ENCODE measurements around the gene NEAT1. TPM values are rescaled to one million over a fixed set of nuclear protein-coding genes. Genes with fewer than 3 reads are reported as not detected.

Gene NEAT1
- total and polyA plus RNA-seq, 9 of the 15 experiments (the other 6 are each of a cell fraction or from before 2014, with no cell fraction given) = 20.1 to 389 (median 62.8) TPM

DNA sequence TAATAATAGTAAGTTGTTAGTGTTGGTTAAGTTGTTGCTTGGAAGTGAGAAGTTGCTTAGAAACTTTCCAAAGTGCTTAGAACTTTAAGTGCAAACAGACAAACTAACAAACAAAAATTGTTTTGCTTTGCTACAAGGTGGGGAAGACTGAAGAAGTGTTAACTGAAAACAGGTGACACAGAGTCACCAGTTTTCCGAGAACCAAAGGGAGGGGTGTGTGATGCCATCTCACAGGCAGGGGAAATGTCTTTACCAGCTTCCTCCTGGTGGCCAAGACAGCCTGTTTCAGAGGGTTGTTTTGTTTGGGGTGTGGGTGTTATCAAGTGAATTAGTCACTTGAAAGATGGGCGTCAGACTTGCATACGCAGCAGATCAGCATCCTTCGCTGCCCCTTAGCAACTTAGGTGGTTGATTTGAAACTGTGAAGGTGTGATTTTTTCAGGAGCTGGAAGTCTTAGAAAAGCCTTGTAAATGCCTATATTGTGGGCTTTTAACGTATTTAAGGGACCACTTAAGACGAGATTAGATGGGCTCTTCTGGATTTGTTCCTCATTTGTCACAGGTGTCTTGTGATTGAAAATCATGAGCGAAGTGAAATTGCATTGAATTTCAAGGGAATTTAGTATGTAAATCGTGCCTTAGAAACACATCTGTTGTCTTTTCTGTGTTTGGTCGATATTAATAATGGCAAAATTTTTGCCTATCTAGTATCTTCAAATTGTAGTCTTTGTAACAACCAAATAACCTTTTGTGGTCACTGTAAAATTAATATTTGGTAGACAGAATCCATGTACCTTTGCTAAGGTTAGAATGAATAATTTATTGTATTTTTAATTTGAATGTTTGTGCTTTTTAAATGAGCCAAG, 2.7 kb downstream of the NEAT1 start (continued):
- TF ChIP-seq, protein P1, sequence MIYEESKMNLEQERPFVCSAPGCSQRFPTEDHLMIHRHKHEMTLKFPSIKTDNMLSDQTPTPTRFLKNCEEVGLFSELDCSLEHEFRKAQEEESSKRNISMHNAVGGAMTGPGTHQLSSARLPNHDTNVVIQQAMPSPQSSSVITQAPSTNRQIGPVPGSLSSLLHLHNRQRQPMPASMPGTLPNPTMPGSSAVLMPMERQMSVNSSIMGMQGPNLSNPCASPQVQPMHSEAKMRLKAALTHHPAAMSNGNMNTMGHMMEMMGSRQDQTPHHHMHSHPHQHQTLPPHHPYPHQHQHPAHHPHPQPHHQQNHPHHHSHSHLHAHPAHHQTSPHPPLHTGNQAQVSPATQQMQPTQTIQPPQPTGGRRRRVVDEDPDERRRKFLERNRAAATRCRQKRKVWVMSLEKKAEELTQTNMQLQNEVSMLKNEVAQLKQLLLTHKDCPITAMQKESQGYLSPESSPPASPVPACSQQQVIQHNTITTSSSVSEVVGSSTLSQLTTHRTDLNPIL (CRISPR knock-in tag; IDR thresholded peaks at IDR 0.05) = no peak
- TF ChIP-seq ZBTB1 (CRISPR knock-in tag; IDR thresholded peaks at IDR 0.05; ENCODE audit: borderline replicate concordance, low read depth) (no peak), KLF10 (CRISPR knock-in tag; IDR thresholded peaks at IDR 0.05) (no peak; the same call in 1 of the 2 replicates), ATF1 (CRISPR knock-in tag; IDR thresholded peaks at IDR 0.05) (no peak), ATF1 (tag; IDR thresholded peaks at IDR 0.05) (peak; percentile 12; the same call in 1 of the 2 replicates), SP2 (IDR thresholded peaks at IDR 0.05; ENCODE audit: extremely low read depth, low read depth, low read length, poor library complexity, severe bottlenecking) (no peak), RBM15 (IDR thresholded peaks at IDR 0.05; ENCODE audit: insufficient read depth, low read length) (no peak), POLR2G (IDR thresholded peaks at IDR 0.05; ENCODE audit: low read depth, low read length) (peak; percentile 10), PRMT5 (CRISPR knock-in tag; IDR thresholded peaks at IDR 0.05) (no peak), DACH1 (IDR thresholded peaks at IDR 0.05; ENCODE audit: partially characterized antibody) (peak; percentile 5), ZNF217 (CRISPR knock-in tag; IDR thresholded peaks at IDR 0.05) (no peak)
- TF ChIP-seq, protein P2, sequence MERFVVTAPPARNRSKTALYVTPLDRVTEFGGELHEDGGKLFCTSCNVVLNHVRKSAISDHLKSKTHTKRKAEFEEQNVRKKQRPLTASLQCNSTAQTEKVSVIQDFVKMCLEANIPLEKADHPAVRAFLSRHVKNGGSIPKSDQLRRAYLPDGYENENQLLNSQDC (CRISPR knock-in tag; IDR thresholded peaks at IDR 0.05) = 0 out of 2 replicates have a peak, but pooled peaks have one; percentile 72
- TF ChIP-seq, protein P3, sequence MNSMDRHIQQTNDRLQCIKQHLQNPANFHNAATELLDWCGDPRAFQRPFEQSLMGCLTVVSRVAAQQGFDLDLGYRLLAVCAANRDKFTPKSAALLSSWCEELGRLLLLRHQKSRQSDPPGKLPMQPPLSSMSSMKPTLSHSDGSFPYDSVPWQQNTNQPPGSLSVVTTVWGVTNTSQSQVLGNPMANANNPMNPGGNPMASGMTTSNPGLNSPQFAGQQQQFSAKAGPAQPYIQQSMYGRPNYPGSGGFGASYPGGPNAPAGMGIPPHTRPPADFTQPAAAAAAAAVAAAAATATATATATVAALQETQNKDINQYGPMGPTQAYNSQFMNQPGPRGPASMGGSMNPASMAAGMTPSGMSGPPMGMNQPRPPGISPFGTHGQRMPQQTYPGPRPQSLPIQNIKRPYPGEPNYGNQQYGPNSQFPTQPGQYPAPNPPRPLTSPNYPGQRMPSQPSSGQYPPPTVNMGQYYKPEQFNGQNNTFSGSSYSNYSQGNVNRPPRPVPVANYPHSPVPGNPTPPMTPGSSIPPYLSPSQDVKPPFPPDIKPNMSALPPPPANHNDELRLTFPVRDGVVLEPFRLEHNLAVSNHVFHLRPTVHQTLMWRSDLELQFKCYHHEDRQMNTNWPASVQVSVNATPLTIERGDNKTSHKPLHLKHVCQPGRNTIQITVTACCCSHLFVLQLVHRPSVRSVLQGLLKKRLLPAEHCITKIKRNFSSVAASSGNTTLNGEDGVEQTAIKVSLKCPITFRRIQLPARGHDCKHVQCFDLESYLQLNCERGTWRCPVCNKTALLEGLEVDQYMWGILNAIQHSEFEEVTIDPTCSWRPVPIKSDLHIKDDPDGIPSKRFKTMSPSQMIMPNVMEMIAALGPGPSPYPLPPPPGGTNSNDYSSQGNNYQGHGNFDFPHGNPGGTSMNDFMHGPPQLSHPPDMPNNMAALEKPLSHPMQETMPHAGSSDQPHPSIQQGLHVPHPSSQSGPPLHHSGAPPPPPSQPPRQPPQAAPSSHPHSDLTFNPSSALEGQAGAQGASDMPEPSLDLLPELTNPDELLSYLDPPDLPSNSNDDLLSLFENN (IDR thresholded peaks at IDR 0.05; ENCODE audit: low read depth in 2 of 2, low read length in 2 of 2) = no peak; a peak in 1 of 4 replicates
- TF ChIP-seq, protein P4, sequence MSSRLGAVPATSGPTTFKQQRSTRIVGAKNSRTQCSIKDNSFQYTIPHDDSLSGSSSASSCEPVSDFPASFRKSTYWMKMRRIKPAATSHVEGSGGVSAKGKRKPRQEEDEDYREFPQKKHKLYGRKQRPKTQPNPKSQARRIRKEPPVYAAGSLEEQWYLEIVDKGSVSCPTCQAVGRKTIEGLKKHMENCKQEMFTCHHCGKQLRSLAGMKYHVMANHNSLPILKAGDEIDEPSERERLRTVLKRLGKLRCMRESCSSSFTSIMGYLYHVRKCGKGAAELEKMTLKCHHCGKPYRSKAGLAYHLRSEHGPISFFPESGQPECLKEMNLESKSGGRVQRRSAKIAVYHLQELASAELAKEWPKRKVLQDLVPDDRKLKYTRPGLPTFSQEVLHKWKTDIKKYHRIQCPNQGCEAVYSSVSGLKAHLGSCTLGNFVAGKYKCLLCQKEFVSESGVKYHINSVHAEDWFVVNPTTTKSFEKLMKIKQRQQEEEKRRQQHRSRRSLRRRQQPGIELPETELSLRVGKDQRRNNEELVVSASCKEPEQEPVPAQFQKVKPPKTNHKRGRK (tag; IDR thresholded peaks at IDR 0.05) = no peak
- TF ChIP-seq, protein P5, sequence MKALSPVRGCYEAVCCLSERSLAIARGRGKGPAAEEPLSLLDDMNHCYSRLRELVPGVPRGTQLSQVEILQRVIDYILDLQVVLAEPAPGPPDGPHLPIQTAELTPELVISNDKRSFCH (CRISPR knock-in tag; IDR thresholded peaks at IDR 0.05) = no peak
- TF ChIP-seq, protein P5 (tag; IDR thresholded peaks at IDR 0.05) = no peak
- TF ChIP-seq, protein P6, sequence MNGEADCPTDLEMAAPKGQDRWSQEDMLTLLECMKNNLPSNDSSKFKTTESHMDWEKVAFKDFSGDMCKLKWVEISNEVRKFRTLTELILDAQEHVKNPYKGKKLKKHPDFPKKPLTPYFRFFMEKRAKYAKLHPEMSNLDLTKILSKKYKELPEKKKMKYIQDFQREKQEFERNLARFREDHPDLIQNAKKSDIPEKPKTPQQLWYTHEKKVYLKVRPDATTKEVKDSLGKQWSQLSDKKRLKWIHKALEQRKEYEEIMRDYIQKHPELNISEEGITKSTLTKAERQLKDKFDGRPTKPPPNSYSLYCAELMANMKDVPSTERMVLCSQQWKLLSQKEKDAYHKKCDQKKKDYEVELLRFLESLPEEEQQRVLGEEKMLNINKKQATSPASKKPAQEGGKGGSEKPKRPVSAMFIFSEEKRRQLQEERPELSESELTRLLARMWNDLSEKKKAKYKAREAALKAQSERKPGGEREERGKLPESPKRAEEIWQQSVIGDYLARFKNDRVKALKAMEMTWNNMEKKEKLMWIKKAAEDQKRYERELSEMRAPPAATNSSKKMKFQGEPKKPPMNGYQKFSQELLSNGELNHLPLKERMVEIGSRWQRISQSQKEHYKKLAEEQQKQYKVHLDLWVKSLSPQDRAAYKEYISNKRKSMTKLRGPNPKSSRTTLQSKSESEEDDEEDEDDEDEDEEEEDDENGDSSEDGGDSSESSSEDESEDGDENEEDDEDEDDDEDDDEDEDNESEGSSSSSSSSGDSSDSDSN (IDR thresholded peaks at IDR 0.05; ENCODE audit: borderline replicate concordance in 1 of 2, low read depth in 2 of 2, low read length in 2 of 2) = no peak

All from K562 (cell line).